PC-3 (cell line): ENCODE measurements around the gene PIKFYVE. TPM values are rescaled to one million over a fixed set of nuclear protein-coding genes. Genes with fewer than 3 reads are reported as not detected.
A peak's percentile ranks its signal among the peaks of the same experiment; 100 is the strongest.

ENCODE experiments used
- ATAC-seq: fragments of 200-7000 bp; cut with Tn5 transposase; 2 replicates; pipeline ENCODE4 v1.9.1; 2020; ENCODE audit warnings: mild to moderate bottlenecking, moderate library complexity
- BruUV-seq: library from RNA; stranded (reverse); fragments of 400-500 nt; replicated peaks from 2 replicates; lab custom pipeline; 2021; lab: Mats Ljungman, UMichigan
- CTCF ChIA-PET: fragments of 300-600 bp; sonication (Branson Sonifier 250); formaldehyde crosslinking; loops from one replicate; lab custom pipeline; 2022; ENCODE audit warnings: antibody characterized with exemption; lab: Charles Lee
- POLR2A ChIA-PET: fragments of 300-600 bp; sonication (Branson Sonifier 250); formaldehyde crosslinking; loops from one replicate; lab custom pipeline; 2022; ENCODE audit warnings: antibody characterized with exemption; ENCODE audit not compliant: unreplicated experiment; lab: Charles Lee
- DNase-seq: peaks from one replicate; pipeline ENCODE4 v3.0.0-alpha.2; 2015
- H2AFZ ChIP-seq: fragments of 300-600 bp; sonication (generic); 2 replicates; pipeline ENCODE4 v1.6.0; 2016; ENCODE audit warnings: antibody characterized with exemption, low read length
- H3F3A ChIP-seq: fragments of 300-600 bp; sonication (generic); one replicate; pipeline ENCODE4 v1.6.0; 2017; ENCODE audit warnings: antibody characterized with exemption, low read length, control low read depth, mild to moderate bottlenecking; ENCODE audit not compliant: unreplicated experiment
- H3K27ac ChIP-seq: fragments of 300-600 bp; sonication (generic); 2 replicates; pipeline ENCODE4 v1.5.1; 2016; ENCODE audit warnings: mild to moderate bottlenecking, low read length
- H3K27me3 ChIP-seq: fragments of 300-600 bp; sonication (generic); 2 replicates; pipeline ENCODE4 v1.6.1; 2016; ENCODE audit warnings: low read length, mixed read lengths
- H3K36me3 ChIP-seq: fragments of 300-600 bp; sonication (generic); 2 replicates; pipeline ENCODE4 v1.6.1; 2016; ENCODE audit warnings: low read depth, mixed run types, low read length, mixed read lengths
- H3K4me1 ChIP-seq: fragments of 300-600 bp; sonication (generic); 2 replicates; pipeline ENCODE4 v1.5.1; 2016; ENCODE audit warnings: low read length; ENCODE audit not compliant: insufficient read depth
- H3K4me2 ChIP-seq: fragments of 300-600 bp; sonication (generic); 2 replicates; pipeline ENCODE4 v1.6.0; 2016; ENCODE audit warnings: low read length
- H3K4me3 ChIP-seq: fragments of 300-600 bp; sonication (generic); 2 replicates; pipeline ENCODE4 v1.5.1; 2016; ENCODE audit warnings: mild to moderate bottlenecking, low read length, mixed read lengths
- H3K79me2 ChIP-seq: fragments of 300-600 bp; sonication (generic); 2 replicates; pipeline ENCODE4 v1.6.1; 2017; ENCODE audit warnings: low read length, mixed read lengths
- H3K9ac ChIP-seq: fragments of 300-600 bp; sonication (generic); 2 replicates; pipeline ENCODE4 v1.6.0; 2016; ENCODE audit warnings: mild to moderate bottlenecking, low read length
- H3K9me2 ChIP-seq: fragments of 300-600 bp; sonication (generic); replicated peaks from 2 replicates; pipeline ENCODE4 v1.6.1; 2016; ENCODE audit warnings: mixed run types, low read length, mixed read lengths
- H3K9me3 ChIP-seq: fragments of 300-600 bp; sonication (generic); 2 replicates; pipeline ENCODE4 v1.6.1; 2016; ENCODE audit warnings: low read length, mixed read lengths
- H4K20me1 ChIP-seq: fragments of 300-600 bp; sonication (generic); 2 replicates; pipeline ENCODE4 v1.6.1; 2016; ENCODE audit warnings: low read length, mixed read lengths
- CTCF ChIP-seq: fragments of 300-600 bp; sonication (generic); conservative IDR thresholded peaks from 2 replicates; pipeline ENCODE4 v1.5.1; 2017; ENCODE audit warnings: antibody characterized with exemption, low read depth, mild to moderate bottlenecking, low read length
- EZH2 ChIP-seq: fragments of 300-600 bp; sonication (generic); IDR thresholded peaks from one replicate; pipeline ENCODE4 v1.6.1; 2017; ENCODE audit warnings: antibody characterized with exemption, mild to moderate bottlenecking, low read length; ENCODE audit not compliant: unreplicated experiment
- EZH2phosphoT487 ChIP-seq: fragments of 300-600 bp; sonication (generic); IDR thresholded peaks from 2 replicates; pipeline ENCODE4 v1.6.1; 2018; ENCODE audit warnings: mild to moderate bottlenecking, antibody characterized with exemption, low read length, borderline replicate concordance
- intact Hi-C: fragments of 100-400 bp; cut with micrococcal nuclease; formaldehyde crosslinking; loops from 2 replicates; pipeline ENCODE4 v1.9.0; 2023
- total RNA-seq: library from RNA; depleted of rRNA; stranded (reverse); fragments of >200 nt; gene quantifications from 2 replicates; pipeline ENCODE4 v1.2.3, GENCODE V29; 2014

PIKFYVE gene
- total RNA-seq, 1 experiment from 2014 or later, result 18.8 TPM

- no TSS peak for BruUV-seq
- Histone ChIP-seq H3K4me3 (no peak overlapping the region), H3K9me3 (no peaks in the 10 kb centered on the region), H3K36me3 (no peaks in the 10 kb centered on the region), H3F3A (no peaks in the 10 kb centered on the region), H3K9ac (no peak overlapping the region), H3K9me2 (no peaks in the 10 kb centered on the region), H3K27me3 (no peaks in the 10 kb centered on the region), H2AFZ (no peak overlapping the region), H3K79me2 (no peaks in the 10 kb centered on the region), H3K4me1 (peaks cover 11% of the 10 kb centered on the region), H4K20me1 (no peaks in the 10 kb centered on the region), H3K27ac (no peak overlapping the region), H3K4me2 (no peak overlapping the region)
- ChIA-PET CTCF (no interaction called here), POLR2A (no interaction called here)
- intact Hi-C loops, result no loop called here
- no peak for TF ChIP-seq CTCF
- TF ChIP-seq EZH2phosphoT487, result no peak
- TF ChIP-seq EZH2, result no peak
- peak; percentile 64 for DNase-seq
- peak; percentile 58 for ATAC-seq
Measured at GRCh38 chr2:208222351-208222750, 43.7 kb upstream of the PIKFYVE start.

- Histone ChIP-seq H3K9me2 (no peaks in the 10 kb centered on the region), H4K20me1 (no peaks in the 10 kb centered on the region), H3F3A (no peaks in the 10 kb centered on the region), H2AFZ (no peak overlapping the region), H3K27me3 (no peaks in the 10 kb centered on the region), H3K9ac (no peak overlapping the region), H3K36me3 (no peaks in the 10 kb centered on the region), H3K79me2 (no peaks in the 10 kb centered on the region), H3K4me2 (peak overlapping the region; percentile 52; the same call in 1 of the 2 replicates), H3K4me1 (peaks cover 11% of the 10 kb centered on the region), H3K9me3 (no peaks in the 10 kb centered on the region), H3K27ac (no peak overlapping the region), H3K4me3 (0 out of 2 replicates have a peak overlapping the region, but pooled peaks have one; percentile 9)
- ChIA-PET CTCF (interaction anchor here (0.7 kb wide), 1 partner anchor 123 kb away, joined by 3 read pairs; no protein-coding TSS in a partner anchor), POLR2A (no interaction called here)
- BruUV-seq, result no TSS peak
- peak; percentile 91 for ATAC-seq
- TF ChIP-seq EZH2phosphoT487 (no peak), CTCF (no peak), EZH2 (no peak)
- intact Hi-C loops, result no loop called here
- peak; percentile 86 for DNase-seq
Measured at GRCh38 chr2:208224802-208225201, 41.3 kb upstream of the PIKFYVE start.

GRCh38 chr2:208227581-208228232 lies 38.3 kb upstream of the PIKFYVE start:
- CTCF ChIA-PET, result no interaction called here
- peaks cover 7% of the 10 kb centered on the region for H3K9me3 ChIP-seq
- H3K27ac ChIP-seq, result no peak overlapping the region
- H3K9ac ChIP-seq, result no peak overlapping the region
- no peaks in the 10 kb centered on the region for H3K9me2 ChIP-seq
- no peaks in the 10 kb centered on the region for H4K20me1 ChIP-seq
- H2AFZ ChIP-seq, result no peak overlapping the region
- intact Hi-C loops, result no loop called here
- peaks cover 11% of the 10 kb centered on the region for H3K4me1 ChIP-seq
- no peak overlapping the region for H3K4me3 ChIP-seq
- POLR2A ChIA-PET, result no interaction called here
- H3K4me2 ChIP-seq, result no peak overlapping the region
- DNase-seq (no peak), ATAC-seq (no peak)
- TF ChIP-seq CTCF, result no peak
- no peak for TF ChIP-seq EZH2
- no peak for TF ChIP-seq EZH2phosphoT487
- H3F3A ChIP-seq, result no peaks in the 10 kb centered on the region
- no peaks in the 10 kb centered on the region for H3K79me2 ChIP-seq
- peaks cover 2% of the 10 kb centered on the region; the same call in 1 of the 2 replicates for H3K36me3 ChIP-seq
- no peaks in the 10 kb centered on the region for H3K27me3 ChIP-seq
- BruUV-seq, result no TSS peak
